ENCODE measurements around the gene ZCCHC14. TPM values are rescaled to one million over a fixed set of nuclear protein-coding genes. Genes with fewer than 3 reads are reported as not detected.

The ZCCHC14 gene
- total and polyA plus RNA-seq, 2 of the 13 experiments (the other 11 are each of a cell fraction or from before 2014, with no cell fraction given) = 12.4 to 12.5 TPM

GRCh38 chr16:87535855-87536794 is 43.3 kb upstream of the ZCCHC14 start (continued):
- TF ChIP-seq ZNF407 (CRISPR knock-in tag; IDR thresholded peaks at IDR 0.05; ENCODE audit: not compliant biosample characterization) (no peak), SP4 (CRISPR knock-in tag; IDR thresholded peaks at IDR 0.05) (peak; percentile 21; the same call in 1 of the 2 replicates), SUZ12 (IDR thresholded peaks at IDR 0.05; ENCODE audit: low read depth, low read length) (no peak), GZF1 (CRISPR knock-in tag; IDR thresholded peaks at IDR 0.05) (no peak), ZNF83 (CRISPR knock-in tag; IDR thresholded peaks at IDR 0.05; ENCODE audit: borderline replicate concordance) (no peak), ZNF558 (CRISPR knock-in tag; IDR thresholded peaks at IDR 0.05; ENCODE audit: borderline replicate concordance) (no peak), THRA (CRISPR knock-in tag; IDR thresholded peaks at IDR 0.05; ENCODE audit: borderline replicate concordance) (0 out of 2 replicates have a peak, but pooled peaks have one; percentile 33), ZNF333 (CRISPR knock-in tag; IDR thresholded peaks at IDR 0.05; ENCODE audit: borderline replicate concordance) (no peak), SIX1 (CRISPR knock-in tag; IDR thresholded peaks at IDR 0.05; ENCODE audit: borderline replicate concordance) (peak; percentile 18; the same call in 1 of the 2 replicates), ZNF850 (CRISPR knock-in tag; conservative IDR thresholded peaks at IDR 0.05) (no peak), SMAD3 (CRISPR knock-in tag; IDR thresholded peaks at IDR 0.05) (no peak), SOX6 (IDR thresholded peaks at IDR 0.05) (no peak), SOX6 (CRISPR knock-in tag; IDR thresholded peaks at IDR 0.05) (peak; percentile 42; the same call in 1 of the 2 replicates), EZH2 (conservative IDR thresholded peaks at IDR 0.05; ENCODE audit: low read depth, low read length) (no peak), SALL1 (CRISPR knock-in tag; IDR thresholded peaks at IDR 0.05) (peak; percentile 67), ZNF772 (CRISPR knock-in tag; IDR thresholded peaks at IDR 0.05) (peak; percentile 52; the same call in 1 of the 2 replicates), ZBTB21 (CRISPR knock-in tag; IDR thresholded peaks at IDR 0.05) (no peak)

Data from HepG2 (cell line).